H1 (cell line): Measurements from ENCODE around the gene CCDC33. TPM values are rescaled to one million over a fixed set of nuclear protein-coding genes. Genes with fewer than 3 reads are reported as not detected.

Source experiments
- BRCA1 ChIP-seq: IDR thresholded peaks from 2 replicates; pipeline ENCODE4 v1.6.1; 2012; ENCODE audit warnings: low read depth, low read length, improper control_type of control experiment
- GTF2F1 ChIP-seq: IDR thresholded peaks from 2 replicates; pipeline ENCODE4 v1.6.1; 2012; ENCODE audit warnings: low read depth, low read length, improper control_type of control experiment, borderline replicate concordance
- KDM5A ChIP-seq: fragments of 200-600 bp; IDR thresholded peaks from 2 replicates; pipeline ENCODE4 v1.7.1; 2012; ENCODE audit warnings: mild to moderate bottlenecking, low read length, inconsistent platforms, mixed read lengths
- TAF1 ChIP-seq: IDR thresholded peaks from 2 replicates; pipeline ENCODE4 v1.6.1; 2011; ENCODE audit warnings: mild to moderate bottlenecking, low read depth, low read length
- TCF12 ChIP-seq: IDR thresholded peaks from 2 replicates; pipeline ENCODE4 v1.6.1; 2011; ENCODE audit warnings: low read depth, mild to moderate bottlenecking, low read length
- polyA plus RNA-seq, 7 experiments: library from polyadenylated mRNA; depleted of rRNA in 3 of 7; stranded (reverse) in 5 of 7; unstranded in 2 of 7; fragments of >200 nt in 5 of 7; fragments of 200-250 nt in 2 of 7; gene quantifications; 1 replicate in 5 of 7; 2 replicates in 1 of 7; 4 replicates in 1 of 7; pipeline versions ENCODE4 v1.2.1 to v1.2.3, GENCODE V29; 2011 to 2013; ENCODE audit warnings: missing spikeins in 2 of 7, mixed read lengths in 2 of 7
- total RNA-seq: library from RNA; stranded (reverse); fragmentation: NEBNext Ultra II Directional; extraction: Animal tissue kit (Norgen Biotek cat#: 25700); gene quantifications from 2 replicates; pipeline ENCODE4 v1.2.1, GENCODE V29; 2021
- TF ChIP-seq, protein P1 (sequence below): IDR thresholded peaks from 2 replicates; pipeline ENCODE4 v1.6.1; 2011; ENCODE audit warnings: low read length, improper control_type of control experiment

The CCDC33 gene
- total and polyA plus RNA-seq, 2 of the 8 experiments (the other 6 are each of a cell fraction or from before 2014, with no cell fraction given), result 2.0 to 2.7 TPM

DNA sequence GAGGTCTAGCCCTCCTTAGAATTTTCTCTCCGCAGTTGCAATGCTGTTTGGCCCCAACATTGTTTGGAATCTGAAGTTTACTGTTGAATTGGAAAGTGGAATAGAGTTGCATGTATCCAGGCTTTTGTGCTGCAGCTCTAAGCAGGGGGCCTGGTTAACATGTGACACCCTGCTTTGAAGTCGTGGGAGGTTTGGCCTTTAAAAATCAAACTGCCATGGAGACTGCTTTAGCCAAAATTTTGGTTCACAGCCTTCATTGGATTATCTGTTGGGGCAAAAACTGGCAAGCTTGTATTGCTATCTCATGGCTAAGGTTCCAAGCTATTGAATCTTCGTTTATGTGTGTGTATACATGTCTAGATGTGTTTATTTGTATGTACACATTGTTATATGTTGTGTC is 115.5 kb downstream of the CCDC33 start (continued):
- TF ChIP-seq GTF2F1 (no peak), TCF12 (no peak), BRCA1 (no peak), KDM5A (no peak), TAF1 (no peak)
- TF ChIP-seq, protein P1, sequence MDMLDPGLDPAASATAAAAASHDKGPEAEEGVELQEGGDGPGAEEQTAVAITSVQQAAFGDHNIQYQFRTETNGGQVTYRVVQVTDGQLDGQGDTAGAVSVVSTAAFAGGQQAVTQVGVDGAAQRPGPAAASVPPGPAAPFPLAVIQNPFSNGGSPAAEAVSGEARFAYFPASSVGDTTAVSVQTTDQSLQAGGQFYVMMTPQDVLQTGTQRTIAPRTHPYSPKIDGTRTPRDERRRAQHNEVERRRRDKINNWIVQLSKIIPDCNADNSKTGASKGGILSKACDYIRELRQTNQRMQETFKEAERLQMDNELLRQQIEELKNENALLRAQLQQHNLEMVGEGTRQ, result no peak
- TF ChIP-seq, all 59 proteins: peak for 0
